ENCODE results near the gene HMX1.

Gene HMX1

GRCh38 chr4:8904041-8904501, 32.4 kb upstream of the HMX1 start:
- in situ Hi-C loops (cut with HindIII; ENCODE audit: low pct_ligation_motif_present, low sequenced_read_pairs) = no loop called here
- Histone ChIP-seq H3K27me3 (replicated peaks) (no peaks in the 10 kb centered on the region), H3K36me3 (replicated peaks) (no peaks in the 10 kb centered on the region), H3K4me3 (ENCODE audit: low read depth, low read length) (no peak overlapping the region), H3K27ac (no peak overlapping the region)
- DNase-seq = no peak
- TF ChIP-seq CTCF (IDR thresholded peaks at IDR 0.05; ENCODE audit: low read depth, low read length, missing control alignments) = no peak

GRCh38 chr4:8901335-8901734, 29.7 kb upstream of the HMX1 start:
- Histone ChIP-seq H3K4me3 (ENCODE audit: low read depth, low read length) (no peak overlapping the region), H3K36me3 (replicated peaks) (no peaks in the 10 kb centered on the region), H3K27me3 (replicated peaks) (no peaks in the 10 kb centered on the region), H3K27ac (no peak overlapping the region)
- TF ChIP-seq CTCF (IDR thresholded peaks at IDR 0.05; ENCODE audit: low read depth, low read length, missing control alignments) = no peak
- in situ Hi-C loops (cut with HindIII; ENCODE audit: low pct_ligation_motif_present, low sequenced_read_pairs) = no loop called here
- DNase-seq = no peak

- no peak for TF ChIP-seq CTCF (IDR thresholded peaks at IDR 0.05; ENCODE audit: low read depth, low read length, missing control alignments)
- H3K4me3 ChIP-seq (ENCODE audit: low read depth, low read length) = no peak overlapping the region
- no peak for DNase-seq
- no peak overlapping the region for H3K27ac ChIP-seq
- in situ Hi-C loops (cut with HindIII; ENCODE audit: low pct_ligation_motif_present, low sequenced_read_pairs) = no loop called here
- no peaks in the 10 kb centered on the region for H3K36me3 ChIP-seq (replicated peaks)
- no peaks in the 10 kb centered on the region for H3K27me3 ChIP-seq (replicated peaks)
Observed at GRCh38 chr4:8900588-8900987, 28.9 kb upstream of the HMX1 start.

- Histone ChIP-seq H3K27me3 (replicated peaks) (peaks cover 16% of the 10 kb centered on the region), H3K27ac (no peak overlapping the region), H3K4me3 (ENCODE audit: low read depth, low read length) (no peak overlapping the region), H3K36me3 (replicated peaks) (no peaks in the 10 kb centered on the region)
- no peak for DNase-seq
- TF ChIP-seq CTCF (IDR thresholded peaks at IDR 0.05; ENCODE audit: low read depth, low read length, missing control alignments) = no peak
- in situ Hi-C loops (cut with HindIII; ENCODE audit: low pct_ligation_motif_present, low sequenced_read_pairs) = no loop called here
Observed at GRCh38 chr4:8898419-8898818, 26.8 kb upstream of the HMX1 start.

GRCh38 chr4:8897251-8898167, 25.9 kb upstream of the HMX1 start:
- Histone ChIP-seq H3K36me3 (replicated peaks) (no peaks in the 10 kb centered on the region), H3K4me3 (ENCODE audit: low read depth, low read length) (no peak overlapping the region), H3K27ac (no peak overlapping the region), H3K27me3 (replicated peaks) (peaks cover 23% of the 10 kb centered on the region)
- DNase-seq = no peak
- in situ Hi-C loops (cut with HindIII; ENCODE audit: low pct_ligation_motif_present, low sequenced_read_pairs) = no loop called here
- no peak for TF ChIP-seq CTCF (IDR thresholded peaks at IDR 0.05; ENCODE audit: low read depth, low read length, missing control alignments)

All from brain microvascular endothelial cell (primary cell).